ENCODE data around the gene CCDC167. TPM values are rescaled to one million over a fixed set of nuclear protein-coding genes. Genes with fewer than 3 reads are reported as not detected.
A peak's percentile ranks its signal among the peaks of the same experiment; 100 is the strongest.
"Not testable (repeated sequence)": the region's sequence is repeated elsewhere in the genome, so short reads cannot be mapped to it uniquely, and the experiment has no call there.

CCDC167 gene
- total and polyA plus RNA-seq, 8 donors = 4.3 to 12.4 (median 7.0) TPM

GRCh38 chr6:37454420-37455140, 45.1 kb downstream of the CCDC167 start:
- Histone ChIP-seq H3K9me3 (no peaks in the 10 kb centered on the region), H3K27me3 (no peaks in the 10 kb centered on the region), H3K36me3 (peaks cover 0 to 32% (median 4%) of the 10 kb centered on the region in 3 donors), H3K4me3 (no peak overlapping the region), H3K4me1 (no peaks in the 10 kb centered on the region), H3K27ac (no peak overlapping the region)
- FAIRE-seq = no peak
- DNase-seq = no peak
- 89 to 92% methylated on average over 8 of the region's 8 CpGs for WGBS, 2 donors
- TF ChIP-seq CTCF (IDR thresholded peaks at IDR 0.05) = no peak
- ATAC-seq = no peak
- intact Hi-C loops (cut with DNase I) = no loop called here

DNA sequence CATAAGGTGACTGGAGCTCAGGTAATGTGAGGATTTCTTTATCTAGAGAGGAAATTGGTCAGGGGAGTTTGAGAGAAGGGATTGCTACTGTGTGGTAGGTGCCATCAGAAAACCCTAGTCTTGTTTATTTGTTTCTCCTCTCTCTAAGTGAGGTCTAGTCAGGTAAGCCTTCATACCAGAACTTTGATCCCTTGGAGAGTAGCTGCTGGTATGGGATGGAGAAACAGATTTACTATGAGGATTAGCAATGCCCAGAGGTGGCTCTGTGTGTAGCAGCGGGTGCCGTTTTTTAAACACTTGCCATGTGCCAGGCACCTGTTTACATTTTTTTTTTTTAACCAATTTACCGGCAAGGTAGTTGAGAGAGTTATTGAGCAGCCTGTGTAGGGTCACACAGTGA, 47.2 kb downstream of the CCDC167 start:
- no peak for TF ChIP-seq CTCF (IDR thresholded peaks at IDR 0.05)
- intact Hi-C loops (cut with DNase I) = no loop called here
- FAIRE-seq (no peak), DNase-seq (no peak), ATAC-seq (no peak)
- no peaks in the 10 kb centered on the region for H3K9me3 ChIP-seq
- 64 to 75% methylated on average over 3 of the region's 3 CpGs for WGBS, 2 donors
- H3K36me3 ChIP-seq = peaks cover 0 to 24% (median 3%) of the 10 kb centered on the region in 3 donors
- H3K4me1 ChIP-seq = no peaks in the 10 kb centered on the region
- H3K4me3 ChIP-seq = no peak overlapping the region
- no peaks in the 10 kb centered on the region for H3K27me3 ChIP-seq
- no peak overlapping the region for H3K27ac ChIP-seq

GRCh38 chr6:37451441-37452193, 48.1 kb downstream of the CCDC167 start:
- Histone ChIP-seq H3K9me3 (no peaks in the 10 kb centered on the region), H3K27me3 (no peaks in the 10 kb centered on the region), H3K36me3 (peaks cover 0 to 31% (median 3%) of the 10 kb centered on the region in 3 donors), H3K27ac (no peak overlapping the region), H3K4me3 (no peak overlapping the region), H3K4me1 (no peaks in the 10 kb centered on the region)
- FAIRE-seq (no peak), ATAC-seq (no peak), DNase-seq (no peak)
- no peak for TF ChIP-seq CTCF (IDR thresholded peaks at IDR 0.05)
- WGBS, 2 donors = 88 to 93% methylated on average over 2 of the region's 2 CpGs
- intact Hi-C loops (cut with DNase I) = no loop called here

DNA sequence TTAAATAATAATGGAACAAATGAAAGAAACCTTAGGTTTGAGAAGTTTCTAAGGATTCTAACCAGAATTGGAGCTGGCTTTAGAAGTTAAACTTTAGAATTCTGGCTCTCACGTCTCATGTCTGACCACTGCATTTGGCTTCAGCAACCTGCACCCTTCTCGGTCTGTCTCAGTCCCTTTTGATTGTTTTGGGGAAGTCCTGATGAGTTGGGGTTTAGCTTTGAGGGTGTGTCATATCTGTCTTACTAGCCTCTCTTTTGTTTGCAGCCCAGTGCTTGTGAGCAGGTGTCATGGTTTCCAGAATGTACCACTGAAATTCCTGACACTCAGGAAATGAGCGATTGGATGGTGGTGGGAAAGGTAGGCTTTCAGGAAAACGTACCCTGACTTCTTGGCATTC, 49.7 kb downstream of the CCDC167 start:
- ATAC-seq (no peak), FAIRE-seq (no peak), DNase-seq (no peak)
- no peak for TF ChIP-seq CTCF (IDR thresholded peaks at IDR 0.05)
- no peak overlapping the region for H3K4me3 ChIP-seq
- no peaks in the 10 kb centered on the region for H3K27me3 ChIP-seq
- no peak overlapping the region for H3K27ac ChIP-seq
- no peaks in the 10 kb centered on the region for H3K9me3 ChIP-seq
- H3K36me3 ChIP-seq = peaks cover 0 to 33% (median 6%) of the 10 kb centered on the region in 3 donors
- WGBS, 2 donors = 88 to 89% methylated on average over 4 of the region's 4 CpGs
- no peaks in the 10 kb centered on the region for H3K4me1 ChIP-seq
- intact Hi-C loops (cut with DNase I) = no loop called here

- H3K9me3 ChIP-seq; H3K27me3 ChIP-seq; DNase-seq; intact Hi-C loops (cut with DNase I); FAIRE-seq: not testable (repeated sequence)
- peak in 3 of 4 donors; percentile 43 to 64 (median 56) for ATAC-seq
- Histone ChIP-seq H3K4me3 (peak overlapping the region in 1 of 4 donors; percentile 12), H3K36me3 (peaks cover 0 to 27% (median 6%) of the 10 kb centered on the region in 3 donors), H3K4me1 (peaks cover 13 to 30% (median 26%) of the 10 kb centered on the region in 3 donors), H3K27ac (peak overlapping the region in 2 of 4 donors; percentile 53 to 60)
- WGBS, 2 donors = 31 to 63% methylated on average over 5 of the region's 5 CpGs
These were observed 56.5 kb downstream of the CCDC167 start for GRCh38 chr6:37443216-37443542.
